ENCODE data around the gene PM20D2.

GRCh38 chr6:89100114-89100513 lies 45.7 kb upstream of the PM20D2 start:
- TF ChIP-seq CTCF (IDR thresholded peaks at IDR 0.05; ENCODE audit: low read depth, low read length): no peak
- no peak for TF ChIP-seq EZH2phosphoT487 (IDR thresholded peaks at IDR 0.05; ENCODE audit: low read depth)
